C1 segment of cervical spinal cord (tissue), 14 donors: Measurements from ENCODE around the gene DHRS3.
"Not testable (repeated sequence)": the region's sequence is repeated elsewhere in the genome, so short reads cannot be mapped to it uniquely, and the experiment has no call there.

Experiments used
- DNase-seq, 14 donors: peaks; one replicate each; lab custom pipeline; 2025; lab: John Stamatoyannopoulos, UW

DHRS3 gene

GRCh38 chr1:12578860-12579422, 39.1 kb downstream of the DHRS3 start:
- no peak for DNase-seq

GRCh38 chr1:12577020-12577419, 41.0 kb downstream of the DHRS3 start:
- no peak for DNase-seq

- DNase-seq = no peak
Measured at GRCh38 chr1:12574757-12575139, 43.3 kb downstream of the DHRS3 start.

DNA sequence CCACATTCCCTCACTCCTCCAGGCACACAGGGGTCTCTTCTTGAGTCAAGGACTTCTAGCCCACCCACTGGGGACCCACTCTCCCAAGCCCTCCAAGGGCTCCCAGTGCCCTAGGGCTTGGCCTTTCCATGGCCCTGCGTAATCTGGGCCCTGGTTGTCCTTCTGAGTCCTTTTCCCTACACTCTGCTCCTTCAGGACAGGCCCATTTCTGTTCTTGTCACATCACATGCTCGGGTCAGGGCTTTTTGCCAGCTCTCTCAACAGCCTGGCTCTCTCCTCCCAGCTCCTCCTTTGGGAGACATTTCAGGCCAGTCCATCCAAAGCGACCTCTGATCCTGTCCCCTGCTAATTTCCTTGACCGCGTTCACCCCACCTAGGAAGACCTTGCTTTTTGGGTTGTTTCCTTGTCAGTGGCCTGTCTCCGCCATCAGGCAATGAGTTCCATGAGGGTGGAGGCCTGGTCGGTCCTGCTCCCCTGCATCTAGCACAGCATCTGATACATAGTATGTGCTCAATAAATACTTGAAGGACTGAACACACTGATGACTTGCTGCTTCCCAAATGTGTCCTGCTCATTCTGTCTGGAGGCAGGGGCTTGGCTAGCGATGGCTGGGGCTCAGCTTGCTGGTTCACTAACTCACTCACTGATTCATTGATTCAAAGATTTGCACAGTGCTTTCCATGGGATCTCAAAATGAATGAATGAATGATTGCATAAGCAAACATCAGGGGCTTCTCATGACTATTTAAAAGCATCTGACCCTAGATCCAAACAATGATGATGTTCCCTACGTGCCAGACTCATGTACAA, 44.8 kb downstream of the DHRS3 start:
- no peak for DNase-seq

DNA sequence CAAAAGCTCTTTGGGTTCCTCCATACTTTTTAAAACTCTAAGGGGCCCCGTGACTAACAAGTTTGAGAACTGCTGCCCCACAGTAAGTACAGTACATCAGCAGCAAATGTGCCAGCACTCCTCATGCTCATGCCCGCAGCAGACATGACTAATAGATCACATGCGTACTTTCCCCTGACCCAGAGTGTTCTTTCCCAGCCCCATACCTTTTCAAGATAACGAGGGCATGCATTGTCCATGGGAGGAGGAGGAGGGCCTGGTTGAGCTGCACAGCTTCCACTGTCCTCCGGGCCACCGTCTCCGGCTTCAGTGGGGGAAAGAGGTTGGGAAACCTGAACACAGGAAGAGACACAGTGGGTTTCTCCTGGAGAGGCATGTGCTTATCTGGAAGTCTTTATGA, 45.5 kb downstream of the DHRS3 start:
- no peak for DNase-seq

DNA sequence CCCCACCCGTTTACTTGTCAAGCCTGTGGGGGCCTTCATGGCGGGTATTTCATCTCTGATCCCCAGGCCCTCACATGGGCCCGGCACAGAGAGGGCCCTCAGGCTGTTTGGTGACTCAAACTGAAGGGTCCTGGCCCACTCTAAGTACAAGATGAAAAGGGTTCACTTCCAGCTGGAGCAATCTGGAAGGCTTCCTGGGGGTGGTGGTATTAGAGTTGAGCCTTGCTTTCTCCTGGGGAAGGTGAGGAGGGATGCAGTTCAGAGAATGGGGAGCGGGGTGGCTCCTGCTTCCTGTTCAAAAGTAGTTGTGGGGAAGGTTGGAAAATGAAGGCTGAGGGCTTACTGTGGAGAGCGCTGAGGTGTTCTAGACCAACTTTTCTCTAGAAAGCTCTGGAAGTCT, 47.7 kb downstream of the DHRS3 start:
- DNase-seq = no peak

DNA sequence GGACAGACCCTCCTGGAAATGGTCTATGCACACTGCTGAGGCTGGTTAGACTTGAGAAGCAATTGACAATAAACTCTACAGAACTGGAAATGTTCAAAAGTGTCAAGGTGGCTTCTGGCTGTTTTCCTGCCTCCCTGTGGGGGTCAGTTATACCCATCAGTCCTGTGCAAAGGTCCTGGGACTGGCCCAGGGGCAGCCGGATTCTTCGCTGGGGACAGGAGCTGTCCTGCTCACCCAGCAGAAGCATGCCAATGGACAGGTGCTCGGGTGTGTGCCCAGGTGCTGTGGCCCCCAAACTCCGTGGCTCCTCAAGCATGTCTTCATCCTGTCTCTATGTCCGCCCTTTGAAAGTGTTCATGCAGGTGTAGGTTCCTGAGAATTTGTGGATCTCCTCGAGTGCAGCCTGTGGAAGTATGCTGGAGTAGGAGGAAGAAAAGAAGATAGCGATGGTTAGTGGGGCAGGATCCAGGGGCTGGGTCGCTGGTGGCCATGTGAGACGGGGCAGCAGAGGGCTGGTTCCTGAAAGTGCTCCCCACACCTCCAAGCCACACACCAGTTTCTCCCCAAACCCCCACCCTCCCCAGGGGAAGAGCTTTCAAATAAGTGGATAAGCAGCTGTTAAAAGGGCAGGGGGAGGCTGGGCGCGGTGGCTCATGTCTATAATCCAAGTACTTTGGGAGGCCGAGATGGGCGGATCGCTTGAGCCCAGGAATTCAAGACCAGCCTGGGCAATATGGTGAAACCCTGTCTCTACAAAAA, 49.8 kb downstream of the DHRS3 start:
- DNase-seq = no peak

GRCh38 chr1:12567288-12567819, 50.7 kb downstream of the DHRS3 start:
- no peak for DNase-seq

- DNase-seq = no peak
Measured at GRCh38 chr1:12566484-12567287, 51.3 kb downstream of the DHRS3 start.

- DNase-seq = no peak
Measured at GRCh38 chr1:12565966-12566352, 52.1 kb downstream of the DHRS3 start.

- DNase-seq = peak in 8 of 14 donors; percentile 11 to 61 (median 40)
Measured at GRCh38 chr1:12565094-12565965, 52.7 kb downstream of the DHRS3 start.

GRCh38 chr1:12564251-12564650, 53.8 kb downstream of the DHRS3 start:
- DNase-seq = not testable (repeated sequence)

DNA sequence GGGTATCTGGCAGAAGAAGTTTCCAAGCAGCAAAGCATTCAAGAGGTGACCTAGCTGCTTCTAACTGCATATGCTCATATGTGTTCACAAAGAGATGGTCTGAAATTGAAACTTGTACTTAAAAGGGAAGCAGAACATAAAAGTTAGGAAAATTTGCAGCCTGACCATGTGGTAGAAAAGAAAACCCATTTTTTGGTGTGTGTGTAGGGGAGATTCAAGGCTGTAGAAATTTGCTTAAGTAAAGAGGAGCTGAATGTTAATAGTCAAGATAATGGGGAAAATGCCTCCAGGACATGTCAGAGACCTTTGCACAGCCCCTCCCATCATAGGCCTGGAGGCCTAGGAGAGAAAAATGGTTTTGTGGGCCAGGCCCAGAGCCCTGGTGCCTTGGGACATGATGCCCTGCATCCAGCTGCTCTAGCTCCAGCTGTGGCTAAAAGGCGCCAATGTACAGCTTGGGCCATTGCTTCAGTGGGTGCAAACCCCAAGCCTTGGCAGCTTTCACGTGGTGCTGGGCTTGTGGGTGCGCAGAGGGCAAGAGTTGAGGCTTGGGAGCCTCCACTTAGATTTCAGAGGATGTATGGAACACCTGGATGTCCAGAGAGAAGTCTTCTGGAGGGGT, 54.9 kb downstream of the DHRS3 start:
- DNase-seq = no peak

DNA sequence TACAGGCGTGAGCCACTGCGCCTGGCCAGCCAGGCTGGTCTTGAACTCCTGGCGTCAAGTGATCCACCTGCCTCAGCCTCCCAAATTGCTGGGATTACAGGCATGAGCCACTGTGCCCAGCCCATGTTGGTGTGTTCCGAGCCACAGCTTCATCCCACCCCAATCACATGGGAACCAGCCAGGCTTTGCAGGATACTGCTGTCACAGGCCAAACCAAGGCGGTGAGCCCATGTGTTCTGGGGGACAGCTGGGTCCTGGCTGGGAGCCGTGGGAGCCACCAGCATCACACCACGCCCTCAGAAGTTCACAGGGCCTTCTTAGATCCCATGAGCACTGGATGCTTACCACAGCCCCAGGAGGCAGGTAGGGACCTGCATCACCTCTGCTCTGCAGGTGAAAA, 56.9 kb downstream of the DHRS3 start:
- DNase-seq = no peak

DNA sequence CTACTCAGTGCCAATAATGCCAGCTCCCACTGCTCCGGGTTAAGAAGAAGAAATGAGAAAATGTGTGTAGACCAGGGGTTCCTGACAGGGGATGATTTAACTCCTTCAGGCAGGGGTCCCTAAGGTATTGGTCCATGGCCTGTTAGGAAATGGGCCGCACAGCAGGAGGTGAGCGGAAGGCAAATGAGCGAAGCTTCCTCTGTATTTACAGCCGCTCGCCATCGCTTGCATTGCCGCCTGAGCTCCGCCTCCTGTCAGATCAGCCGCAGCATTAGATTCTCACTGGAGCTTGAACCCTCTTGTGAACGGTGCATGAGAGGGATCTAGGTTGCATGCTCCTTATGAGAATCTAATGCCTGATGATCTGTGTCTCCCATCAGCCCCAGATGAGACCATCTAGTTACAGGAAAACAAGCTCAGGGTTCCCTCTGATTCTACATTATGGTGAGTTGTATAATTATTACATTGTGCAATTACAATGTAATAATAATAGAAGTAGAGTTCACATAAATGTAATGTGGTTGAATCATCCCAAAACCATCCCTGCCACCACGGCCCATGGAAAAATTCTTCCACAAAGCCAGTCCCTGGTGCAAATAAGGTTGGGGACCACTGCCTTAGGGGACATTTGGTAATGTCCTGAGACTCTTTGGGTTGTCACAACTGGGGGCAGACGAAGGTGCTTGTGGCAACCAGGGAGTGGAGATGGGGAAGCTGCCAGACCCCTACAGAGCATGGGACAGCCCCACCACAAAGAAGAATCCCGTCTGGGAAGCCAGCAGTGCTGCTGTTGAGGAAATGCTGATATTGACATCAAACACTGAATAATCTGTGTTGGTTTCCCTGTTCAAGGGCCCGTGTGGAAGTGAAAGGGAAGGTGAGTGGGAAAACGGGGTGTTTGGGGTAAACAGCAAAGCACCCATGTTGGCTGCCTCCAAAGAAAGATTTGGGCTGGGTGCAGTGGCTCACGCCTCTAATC, 60.8 kb downstream of the DHRS3 start:
- DNase-seq = no peak

- peak in 7 of 14 donors; percentile 32 to 68 (median 52) for DNase-seq
Measured at GRCh38 chr1:12556368-12556930, 61.6 kb downstream of the DHRS3 start.

- no peak for DNase-seq
Measured at GRCh38 chr1:12555411-12556367, 62.3 kb downstream of the DHRS3 start.
